Measurements from ENCODE around the gene ETS1.
A peak's percentile ranks its signal among the peaks of the same experiment; 100 is the strongest.

ETS1 gene

DNA sequence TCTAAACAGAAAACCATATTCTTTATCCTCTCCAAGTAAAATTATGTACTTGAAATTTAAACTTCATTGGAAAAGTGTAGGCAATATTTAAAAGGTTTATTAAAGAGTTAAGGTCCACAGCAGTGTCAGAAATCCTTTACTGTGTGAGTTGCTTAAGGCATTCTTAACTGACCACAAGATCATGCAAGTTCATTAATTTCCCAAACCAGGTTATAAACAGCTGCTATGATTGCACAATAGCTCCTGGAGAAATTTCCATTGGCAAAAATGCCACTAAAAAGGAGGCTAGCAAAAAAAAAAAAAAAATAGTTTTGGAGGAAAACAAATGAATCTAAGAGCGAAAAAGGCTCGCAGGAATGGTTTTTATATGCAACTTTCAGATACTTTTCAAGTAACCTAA, 106.2 kb downstream of the ETS1 start:
- peak; percentile 88 to 94 for DNase-seq (ENCODE audit: low read depth in 2 of 2)
- H3K4me3 ChIP-seq (replicated peaks in 1 of 2; ENCODE audit: low read depth in 2 of 2, low read length in 2 of 2), result no peak overlapping the region
- TF ChIP-seq, protein P1, sequence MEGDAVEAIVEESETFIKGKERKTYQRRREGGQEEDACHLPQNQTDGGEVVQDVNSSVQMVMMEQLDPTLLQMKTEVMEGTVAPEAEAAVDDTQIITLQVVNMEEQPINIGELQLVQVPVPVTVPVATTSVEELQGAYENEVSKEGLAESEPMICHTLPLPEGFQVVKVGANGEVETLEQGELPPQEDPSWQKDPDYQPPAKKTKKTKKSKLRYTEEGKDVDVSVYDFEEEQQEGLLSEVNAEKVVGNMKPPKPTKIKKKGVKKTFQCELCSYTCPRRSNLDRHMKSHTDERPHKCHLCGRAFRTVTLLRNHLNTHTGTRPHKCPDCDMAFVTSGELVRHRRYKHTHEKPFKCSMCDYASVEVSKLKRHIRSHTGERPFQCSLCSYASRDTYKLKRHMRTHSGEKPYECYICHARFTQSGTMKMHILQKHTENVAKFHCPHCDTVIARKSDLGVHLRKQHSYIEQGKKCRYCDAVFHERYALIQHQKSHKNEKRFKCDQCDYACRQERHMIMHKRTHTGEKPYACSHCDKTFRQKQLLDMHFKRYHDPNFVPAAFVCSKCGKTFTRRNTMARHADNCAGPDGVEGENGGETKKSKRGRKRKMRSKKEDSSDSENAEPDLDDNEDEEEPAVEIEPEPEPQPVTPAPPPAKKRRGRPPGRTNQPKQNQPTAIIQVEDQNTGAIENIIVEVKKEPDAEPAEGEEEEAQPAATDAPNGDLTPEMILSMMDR (IDR thresholded peaks at IDR 0.05; ENCODE audit: low read depth, low read length), result no peak

DNA sequence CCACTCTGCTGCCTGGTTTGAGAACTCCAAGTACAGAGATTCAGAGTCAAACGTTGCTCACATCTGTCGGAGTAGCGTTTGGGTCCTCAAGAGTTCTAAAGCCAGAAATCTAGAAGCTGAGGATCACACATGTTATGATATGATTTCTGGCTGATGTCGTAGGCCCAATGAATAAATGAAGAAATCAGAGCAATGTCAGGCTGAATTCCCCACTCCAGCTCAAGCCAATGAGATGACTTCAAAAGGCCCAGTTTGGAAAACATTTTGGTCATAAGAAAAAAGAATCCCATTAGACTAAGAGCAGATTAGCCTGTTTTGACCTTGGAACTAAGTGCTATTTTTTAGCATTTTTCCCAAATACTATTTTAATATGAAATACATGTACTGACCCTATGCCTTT, 106.7 kb downstream of the ETS1 start:
- DNase-seq (ENCODE audit: low read depth in 2 of 2), result no peak
- H3K4me3 ChIP-seq (replicated peaks in 1 of 2; ENCODE audit: low read depth in 2 of 2, low read length in 2 of 2), result no peak overlapping the region
- TF ChIP-seq, protein P1 (IDR thresholded peaks at IDR 0.05; ENCODE audit: low read depth, low read length), result no peak

DNA sequence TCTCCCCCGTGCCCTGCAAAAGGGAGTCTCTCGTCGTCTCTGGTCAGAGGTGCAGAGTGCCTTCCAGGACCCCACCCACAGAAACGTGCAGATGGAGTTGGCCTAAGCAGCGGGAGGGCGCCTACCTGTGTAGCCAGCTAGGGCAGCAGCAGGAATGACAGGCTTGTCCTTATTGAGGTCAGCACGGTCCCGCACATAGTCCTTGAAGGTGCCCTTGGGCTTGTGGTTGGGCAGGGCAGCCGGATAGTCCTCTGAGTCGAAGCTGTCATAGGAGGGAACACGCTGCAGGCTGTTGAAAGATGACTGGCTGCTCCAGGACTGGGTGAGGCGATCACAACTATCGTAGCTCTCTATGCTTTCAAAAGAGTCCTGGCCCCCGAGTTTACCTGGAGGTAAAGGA, 107.3 kb downstream of the ETS1 start:
- no peak for DNase-seq (ENCODE audit: low read depth in 2 of 2)
- H3K4me3 ChIP-seq (replicated peaks in 1 of 2; ENCODE audit: low read depth in 2 of 2, low read length in 2 of 2), result no peak overlapping the region
- TF ChIP-seq, protein P1 (IDR thresholded peaks at IDR 0.05; ENCODE audit: low read depth, low read length), result no peak

DNA sequence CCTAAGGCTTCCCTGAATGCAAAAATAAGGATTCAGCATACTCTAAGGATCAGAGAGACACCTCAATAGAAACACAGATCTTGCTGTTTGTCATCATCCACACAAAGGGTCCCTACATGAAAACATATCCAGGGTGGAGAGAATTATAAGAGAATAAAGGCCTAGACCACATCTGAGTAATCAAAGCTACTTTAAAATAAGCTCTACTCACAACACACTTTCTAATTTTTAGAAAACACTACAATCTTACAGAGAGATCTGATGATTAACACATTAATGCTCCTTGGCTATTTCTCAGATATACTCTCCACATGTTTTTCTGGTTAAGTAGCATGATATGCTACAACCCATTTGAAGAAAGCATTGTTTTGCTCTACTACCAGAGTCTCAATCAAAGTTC, 108.2 kb downstream of the ETS1 start:
- no peak for DNase-seq (ENCODE audit: low read depth in 2 of 2)
- no peak overlapping the region for H3K4me3 ChIP-seq (replicated peaks in 1 of 2; ENCODE audit: low read depth in 2 of 2, low read length in 2 of 2)
- TF ChIP-seq, protein P1 (IDR thresholded peaks at IDR 0.05; ENCODE audit: low read depth, low read length), result no peak

DNA sequence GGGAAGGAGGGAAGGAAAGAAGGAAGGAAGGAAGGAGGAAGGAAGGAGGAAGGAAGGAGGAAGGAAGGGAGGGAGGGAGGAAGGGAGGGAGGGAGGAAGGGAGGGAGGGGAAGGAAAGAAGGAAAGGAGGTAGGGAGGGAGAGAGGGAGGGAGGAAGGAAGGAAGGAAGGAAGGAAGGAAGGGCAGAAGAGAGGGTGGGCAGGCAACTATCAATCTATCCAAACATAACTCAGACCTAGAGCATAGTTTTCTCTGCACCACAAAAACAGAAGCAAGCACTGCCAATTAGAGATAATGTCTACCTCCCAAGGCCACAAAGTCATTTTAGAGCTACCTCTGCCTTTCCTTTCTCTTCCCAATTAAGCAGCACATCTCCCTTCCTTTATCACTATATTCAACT, 109.1 kb downstream of the ETS1 start:
- no peak for DNase-seq (ENCODE audit: low read depth in 2 of 2)
- H3K4me3 ChIP-seq (replicated peaks in 1 of 2; ENCODE audit: low read depth in 2 of 2, low read length in 2 of 2), result no peak overlapping the region
- TF ChIP-seq, protein P1 (IDR thresholded peaks at IDR 0.05; ENCODE audit: low read depth, low read length), result no peak

DNA sequence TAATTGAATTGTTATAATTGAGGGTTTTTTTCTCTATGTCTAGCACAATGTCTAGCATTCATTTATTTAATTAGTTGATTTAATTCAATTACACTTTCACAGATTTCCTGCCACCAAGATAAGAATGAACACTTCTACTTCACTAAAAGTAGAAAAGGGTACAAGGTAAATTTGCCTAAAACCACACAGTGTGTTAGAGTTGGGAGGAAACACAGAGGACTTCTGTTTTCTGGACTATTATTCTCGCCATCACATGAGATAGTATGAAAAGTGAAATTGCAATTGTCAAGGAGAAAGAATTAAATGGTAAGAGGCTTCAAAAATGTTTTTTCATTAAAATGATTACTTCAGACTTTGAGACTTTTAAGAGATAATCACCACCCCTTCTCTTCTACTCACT, 109.5 kb downstream of the ETS1 start:
- no peak overlapping the region for H3K4me3 ChIP-seq (replicated peaks in 1 of 2; ENCODE audit: low read depth in 2 of 2, low read length in 2 of 2)
- TF ChIP-seq, protein P1 (IDR thresholded peaks at IDR 0.05; ENCODE audit: low read depth, low read length), result no peak
- DNase-seq (ENCODE audit: low read depth in 2 of 2), result no peak

DNA sequence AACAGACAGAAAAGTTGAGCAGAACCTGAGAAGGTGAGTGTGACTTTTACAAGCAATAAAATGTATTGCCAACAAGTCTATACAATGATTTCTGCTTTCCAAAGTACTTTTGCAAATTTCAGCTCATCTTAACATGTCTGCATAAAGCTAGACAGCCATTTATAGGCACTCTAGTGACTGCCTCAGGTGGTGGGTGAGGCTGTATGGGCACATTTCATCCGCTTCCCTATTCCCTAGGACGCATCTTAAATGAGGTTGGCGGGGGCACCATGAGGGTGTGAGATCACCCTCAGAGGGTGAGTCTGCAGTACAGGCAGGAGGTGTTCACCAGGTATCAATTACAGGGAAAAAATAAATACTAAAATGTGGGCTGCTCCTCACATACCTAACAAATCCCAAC, 110.1 kb downstream of the ETS1 start:
- TF ChIP-seq, protein P1 (IDR thresholded peaks at IDR 0.05; ENCODE audit: low read depth, low read length), result no peak
- H3K4me3 ChIP-seq (replicated peaks in 1 of 2; ENCODE audit: low read depth in 2 of 2, low read length in 2 of 2), result no peak overlapping the region
- DNase-seq (ENCODE audit: low read depth in 2 of 2), result no peak
